Measurements from ENCODE around the gene NCOA4. TPM values are rescaled to one million over a fixed set of nuclear protein-coding genes. Genes with fewer than 3 reads are reported as not detected.
A peak's percentile ranks its signal among the peaks of the same experiment; 100 is the strongest.

The NCOA4 gene
- total RNA-seq, 1 experiment from 2014 or later: 61.7 TPM

DNA sequence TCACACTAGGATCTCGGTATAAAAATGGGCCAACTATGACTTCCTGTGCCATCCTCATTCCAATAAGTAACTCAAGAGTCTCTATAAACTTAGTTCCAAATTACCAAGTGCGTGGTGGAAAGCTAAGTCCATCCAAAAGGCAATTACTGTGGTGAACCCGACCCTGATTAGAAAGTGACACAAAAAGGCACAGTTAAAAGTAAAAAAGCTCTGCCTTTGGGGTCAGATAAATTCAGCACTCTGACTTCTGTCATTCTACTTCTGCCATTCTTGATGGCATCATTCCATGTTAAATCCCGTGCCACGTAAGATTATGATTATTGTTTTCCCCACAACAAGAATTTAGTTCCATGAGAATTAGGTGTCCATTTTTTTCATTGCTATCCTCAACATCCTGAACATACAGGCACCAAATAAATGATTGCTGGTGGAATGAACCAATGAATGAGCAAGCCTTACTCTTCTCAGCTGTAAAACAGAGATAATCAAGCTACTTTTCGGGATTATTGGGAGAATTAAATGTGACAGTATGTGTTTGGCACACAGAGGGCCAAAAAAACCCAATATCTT, 877 bp downstream of the NCOA4 start:
- intact Hi-C loops (cut with micrococcal nuclease): loop anchor here (5.0 kb wide), 1 partner anchor 47 kb away; no protein-coding TSS in a partner anchor
- H2AFZ ChIP-seq (ENCODE audit: low read length): peak overlapping the region; percentile 47; the same call in 1 of the 2 replicates
- no peak for ATAC-seq

DNA sequence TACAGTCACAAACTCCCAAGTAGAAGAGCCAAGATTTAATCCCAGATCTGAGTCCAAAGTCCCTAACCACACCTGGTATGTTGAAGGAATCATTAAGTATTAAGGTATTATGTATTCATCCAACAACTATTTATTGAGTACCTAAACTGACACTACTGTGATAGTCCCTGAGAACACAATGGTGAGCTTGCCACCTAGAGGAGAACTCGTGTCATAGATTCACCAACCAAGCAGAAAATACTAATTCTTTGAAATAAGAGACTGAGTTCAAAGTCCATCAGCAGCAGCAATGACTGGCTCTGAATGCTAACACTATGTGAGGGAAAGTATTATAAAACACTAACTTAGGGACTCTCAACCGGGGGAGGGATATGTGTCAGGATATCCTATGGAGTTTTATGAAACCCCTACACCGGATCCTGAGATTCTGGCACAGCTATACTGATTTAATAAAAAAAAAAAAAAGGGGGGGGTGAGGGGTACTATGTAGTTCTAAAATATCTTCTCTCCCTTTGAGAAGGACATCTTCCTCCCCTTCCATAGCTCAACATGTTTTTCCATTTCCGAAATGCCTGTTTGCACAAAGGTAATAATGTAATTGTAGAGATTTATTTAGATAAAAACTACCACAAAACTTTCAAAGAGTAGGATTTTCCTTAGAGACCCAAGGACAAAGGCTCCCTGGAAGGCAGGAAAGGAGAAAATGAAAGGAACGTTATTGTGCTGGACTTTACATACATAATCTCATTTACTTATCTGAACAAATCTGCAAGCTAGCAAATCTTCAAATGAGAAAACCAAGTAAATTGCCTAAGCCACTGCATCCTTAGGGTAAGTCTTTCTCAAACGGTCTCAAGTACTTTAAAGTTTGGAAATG, 1.6 kb downstream of the NCOA4 start:
- Histone ChIP-seq H3K4me1 (ENCODE audit: insufficient read depth, low read length) (peaks cover 13% of the 10 kb centered on the region), H3F3A (ENCODE audit: low read length, unreplicated experiment) (no peaks in the 10 kb centered on the region), H3K4me2 (ENCODE audit: low read length) (peak overlapping the region; percentile 98), H3K27ac (ENCODE audit: low read length) (no peak overlapping the region), H3K9me3 (ENCODE audit: low read length) (no peaks in the 10 kb centered on the region), H4K20me1 (ENCODE audit: low read length) (peaks cover 45% of the 10 kb centered on the region), H3K79me2 (ENCODE audit: low read length) (peaks cover 66% of the 10 kb centered on the region), H3K9me2 (replicated peaks; ENCODE audit: low read length) (no peaks in the 10 kb centered on the region), H2AFZ (ENCODE audit: low read length) (no peak overlapping the region), H3K27me3 (ENCODE audit: low read length) (no peaks in the 10 kb centered on the region), H3K36me3 (ENCODE audit: low read depth, low read length) (no peaks in the 10 kb centered on the region), H3K9ac (ENCODE audit: low read length) (peak overlapping the region; percentile 94), H3K4me3 (ENCODE audit: low read length) (peak overlapping the region; percentile 96)
- no peak for TF ChIP-seq EZH2 (IDR thresholded peaks at IDR 0.05; ENCODE audit: low read length, unreplicated experiment)
- TF ChIP-seq, protein P1, sequence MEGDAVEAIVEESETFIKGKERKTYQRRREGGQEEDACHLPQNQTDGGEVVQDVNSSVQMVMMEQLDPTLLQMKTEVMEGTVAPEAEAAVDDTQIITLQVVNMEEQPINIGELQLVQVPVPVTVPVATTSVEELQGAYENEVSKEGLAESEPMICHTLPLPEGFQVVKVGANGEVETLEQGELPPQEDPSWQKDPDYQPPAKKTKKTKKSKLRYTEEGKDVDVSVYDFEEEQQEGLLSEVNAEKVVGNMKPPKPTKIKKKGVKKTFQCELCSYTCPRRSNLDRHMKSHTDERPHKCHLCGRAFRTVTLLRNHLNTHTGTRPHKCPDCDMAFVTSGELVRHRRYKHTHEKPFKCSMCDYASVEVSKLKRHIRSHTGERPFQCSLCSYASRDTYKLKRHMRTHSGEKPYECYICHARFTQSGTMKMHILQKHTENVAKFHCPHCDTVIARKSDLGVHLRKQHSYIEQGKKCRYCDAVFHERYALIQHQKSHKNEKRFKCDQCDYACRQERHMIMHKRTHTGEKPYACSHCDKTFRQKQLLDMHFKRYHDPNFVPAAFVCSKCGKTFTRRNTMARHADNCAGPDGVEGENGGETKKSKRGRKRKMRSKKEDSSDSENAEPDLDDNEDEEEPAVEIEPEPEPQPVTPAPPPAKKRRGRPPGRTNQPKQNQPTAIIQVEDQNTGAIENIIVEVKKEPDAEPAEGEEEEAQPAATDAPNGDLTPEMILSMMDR (conservative IDR thresholded peaks at IDR 0.05; ENCODE audit: low read depth, low read length): peak; percentile 71
- POLR2A ChIA-PET (ENCODE audit: unreplicated experiment): no interaction called here
- CTCF ChIA-PET: interaction anchor here (0.7 kb wide), 1 partner anchor 753 kb away, joined by 6 read pairs; no protein-coding TSS in a partner anchor
- DNase-seq (peak; percentile 74), ATAC-seq (peak; percentile 47)
- intact Hi-C loops (cut with micrococcal nuclease): loop anchor here (5.0 kb wide), 1 partner anchor 47 kb away; no protein-coding TSS in a partner anchor
- BruUV-seq (replicated peaks): no TSS peak

More for the DNA sequence above, 877 bp downstream of the NCOA4 start:
- Histone ChIP-seq H3K9me3 (ENCODE audit: low read length) (no peaks in the 10 kb centered on the region), H3F3A (ENCODE audit: low read length, unreplicated experiment) (no peaks in the 10 kb centered on the region), H3K36me3 (ENCODE audit: low read depth, low read length) (no peaks in the 10 kb centered on the region), H3K79me2 (ENCODE audit: low read length) (peaks cover 58% of the 10 kb centered on the region), H3K4me3 (ENCODE audit: low read length) (peak overlapping the region; percentile 96), H3K4me1 (ENCODE audit: insufficient read depth, low read length) (peaks cover 13% of the 10 kb centered on the region), H3K27ac (ENCODE audit: low read length) (peak overlapping the region; percentile 25), H3K27me3 (ENCODE audit: low read length) (no peaks in the 10 kb centered on the region), H3K4me2 (ENCODE audit: low read length) (peak overlapping the region; percentile 98), H3K9me2 (replicated peaks; ENCODE audit: low read length) (no peaks in the 10 kb centered on the region), H3K9ac (ENCODE audit: low read length) (peak overlapping the region; percentile 94), H4K20me1 (ENCODE audit: low read length) (peaks cover 39% of the 10 kb centered on the region)
- TSS peak; percentile 59 for BruUV-seq (replicated peaks)
- DNase-seq: no peak
- CTCF ChIA-PET: interaction anchor here (0.6 to 0.7 kb wide), 2 partner anchors 23 to 753 kb away, joined by 3 to 6 read pairs; no protein-coding TSS in a partner anchor
- TF ChIP-seq EZH2phosphoT487 (IDR thresholded peaks at IDR 0.05; ENCODE audit: borderline replicate concordance, low read length): no peak
- TF ChIP-seq, protein P1 (conservative IDR thresholded peaks at IDR 0.05; ENCODE audit: low read depth, low read length): no peak
- no peak for TF ChIP-seq EZH2 (IDR thresholded peaks at IDR 0.05; ENCODE audit: low read length, unreplicated experiment)
- POLR2A ChIA-PET (ENCODE audit: unreplicated experiment): no interaction called here
